Renal cortical epithelial cell (primary cell): ENCODE data around the gene MAP2K5. TPM values are rescaled to one million over a fixed set of nuclear protein-coding genes. Genes with fewer than 3 reads are reported as not detected.
A peak's percentile ranks its signal among the peaks of the same experiment; 100 is the strongest.

Experiments
- DNase-seq: peaks from one replicate; pipeline ENCODE4 v3.0.0-alpha.2; 2011; ENCODE audit warnings: low read depth
- total RNA-seq: library from RNA; depleted of rRNA; stranded (reverse); fragments of >200 nt; gene quantifications from 2 replicates; pipeline ENCODE4 v1.2.3, GENCODE V29; 2014

The MAP2K5 gene
- total RNA-seq, 1 donor from 2014 or later: 11.8 TPM

DNA sequence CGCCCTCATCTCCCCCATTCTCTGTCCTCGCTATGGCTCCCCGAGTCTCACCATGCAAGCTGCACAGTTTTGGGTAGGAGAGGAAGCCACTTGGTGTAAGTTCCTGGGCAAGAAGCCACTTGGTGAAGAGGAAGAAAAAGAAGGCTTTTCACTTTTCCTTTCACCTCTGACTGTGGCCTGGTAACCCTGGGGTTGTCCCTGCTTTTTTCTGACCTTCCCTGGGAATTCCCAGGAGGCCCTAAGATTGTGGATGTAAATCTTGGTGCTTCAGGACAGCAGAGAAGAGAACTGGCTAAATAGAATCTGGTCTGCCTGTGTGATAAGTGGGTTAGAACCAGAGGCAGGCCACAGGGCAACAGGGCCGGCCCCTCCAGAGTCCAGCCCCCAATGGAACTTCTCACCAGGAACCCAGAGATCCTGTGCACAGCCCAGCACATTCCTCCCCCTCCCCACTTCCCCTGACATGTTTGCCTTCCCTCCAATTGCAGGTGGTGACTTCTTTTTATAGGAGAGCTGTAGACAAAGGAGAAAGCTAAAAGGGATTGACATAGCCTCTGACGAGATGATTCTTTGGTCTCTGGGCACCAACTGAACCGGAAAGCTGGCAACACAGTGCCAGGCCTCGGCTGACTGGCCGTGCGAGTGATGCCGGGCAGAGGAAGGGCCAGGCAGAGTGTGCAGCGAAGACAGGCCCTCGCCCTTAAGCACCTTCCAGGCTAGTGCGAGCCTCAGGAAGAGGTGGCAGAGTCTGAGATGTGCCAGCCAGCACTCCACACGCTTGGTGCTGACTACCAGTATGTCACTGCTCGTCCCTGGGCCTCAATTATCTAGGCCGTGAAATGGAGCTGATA lies 263.4 kb downstream of the MAP2K5 start:
- peak; percentile 17 for DNase-seq

DNA sequence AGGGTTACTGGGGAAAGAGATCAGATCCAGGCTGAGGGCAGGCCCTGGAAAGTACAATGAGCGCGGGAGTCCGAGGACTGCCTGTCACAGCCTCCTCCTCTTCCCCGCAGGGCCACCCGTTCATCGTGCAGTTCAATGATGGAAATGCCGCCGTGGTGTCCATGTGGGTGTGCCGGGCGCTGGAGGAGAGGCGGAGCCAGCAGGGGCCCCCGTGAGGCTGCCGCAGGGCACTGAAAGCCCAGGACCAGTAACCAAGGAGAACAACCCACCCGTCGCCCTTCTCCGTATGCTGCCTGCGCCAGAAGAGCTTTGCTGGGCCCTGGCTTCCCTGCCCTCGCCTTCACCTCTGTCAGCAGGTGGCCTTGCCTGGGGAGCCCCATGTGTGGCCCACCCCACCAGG lies 264.0 kb downstream of the MAP2K5 start:
- DNase-seq: no peak

DNA sequence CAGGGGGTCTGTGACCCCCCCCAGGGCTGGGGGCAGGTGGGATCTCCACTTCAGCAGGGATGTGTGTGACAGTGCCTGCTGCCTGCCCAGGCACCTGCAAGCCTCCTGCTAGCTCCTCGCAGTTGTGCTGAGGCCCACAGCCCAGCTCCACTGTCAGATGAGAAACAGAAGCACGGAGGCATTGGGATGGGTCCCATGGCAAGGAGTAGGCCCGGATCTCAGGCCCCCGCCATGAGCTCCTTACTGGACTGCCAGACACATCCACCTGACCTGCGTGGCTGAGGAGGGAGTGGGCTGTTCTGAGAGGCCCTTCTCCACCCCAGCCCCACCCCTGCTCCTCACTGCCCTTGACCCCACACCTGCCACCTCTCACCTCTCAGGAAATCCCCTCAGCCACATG lies 264.6 kb downstream of the MAP2K5 start:
- no peak for DNase-seq

DNA sequence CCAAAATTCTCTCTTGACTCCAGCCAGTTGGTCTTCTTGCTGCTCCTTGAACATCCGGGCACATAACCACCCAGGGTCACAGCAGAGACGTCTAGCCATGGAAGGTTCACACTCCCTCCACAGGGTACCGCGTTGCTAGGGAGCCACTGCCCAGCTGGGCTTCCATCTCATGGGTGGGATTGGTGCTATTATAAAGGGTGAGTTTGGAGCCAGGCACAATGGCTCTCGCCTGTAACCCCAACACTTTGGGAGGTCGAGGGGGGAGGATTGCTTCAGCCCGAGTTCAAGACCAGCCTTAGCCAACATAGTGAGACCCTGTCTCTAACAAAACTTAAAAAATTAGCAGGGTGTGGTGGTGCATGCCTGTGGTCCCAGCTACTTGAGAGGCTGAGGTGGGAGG lies 265.3 kb downstream of the MAP2K5 start:
- DNase-seq: no peak

DNA sequence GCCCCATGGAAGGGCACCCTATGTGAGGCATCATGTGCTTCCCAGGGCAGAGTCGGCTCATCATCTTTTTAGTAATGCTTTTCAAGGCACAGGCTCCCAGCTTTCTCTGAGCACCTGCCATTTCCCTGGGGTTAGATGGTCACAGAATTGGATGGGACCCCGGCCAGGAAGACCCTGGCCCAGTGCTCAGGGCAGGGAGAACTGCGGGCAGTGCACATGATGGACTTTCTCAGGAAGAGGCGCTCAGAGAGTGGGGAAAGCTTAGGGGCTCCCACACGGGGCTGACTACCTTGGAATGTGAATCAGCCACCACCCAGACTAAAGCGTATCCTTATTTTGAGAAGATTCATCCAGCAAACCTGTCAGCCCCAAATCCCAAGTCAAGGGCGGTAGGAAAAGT lies 266.3 kb downstream of the MAP2K5 start:
- no peak for DNase-seq

DNA sequence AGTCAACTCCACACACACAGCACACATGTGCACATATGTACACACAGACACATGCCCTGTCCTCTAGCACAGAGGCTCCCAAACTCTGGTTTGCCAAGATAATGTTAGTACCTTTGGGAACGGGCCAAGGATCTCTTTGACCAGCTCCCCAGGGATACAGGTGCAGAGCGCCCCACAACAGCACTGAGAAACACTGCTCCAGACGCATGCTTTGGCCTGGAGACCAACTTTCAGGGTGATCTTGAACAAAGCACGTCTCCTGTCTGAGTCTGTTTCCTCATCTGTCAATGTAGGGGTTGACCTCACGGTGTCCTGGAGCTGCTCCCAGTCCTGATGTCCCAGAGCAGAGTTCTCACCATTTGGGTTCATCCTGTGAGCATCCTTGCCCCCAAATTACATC lies 266.9 kb downstream of the MAP2K5 start:
- DNase-seq: no peak

DNA sequence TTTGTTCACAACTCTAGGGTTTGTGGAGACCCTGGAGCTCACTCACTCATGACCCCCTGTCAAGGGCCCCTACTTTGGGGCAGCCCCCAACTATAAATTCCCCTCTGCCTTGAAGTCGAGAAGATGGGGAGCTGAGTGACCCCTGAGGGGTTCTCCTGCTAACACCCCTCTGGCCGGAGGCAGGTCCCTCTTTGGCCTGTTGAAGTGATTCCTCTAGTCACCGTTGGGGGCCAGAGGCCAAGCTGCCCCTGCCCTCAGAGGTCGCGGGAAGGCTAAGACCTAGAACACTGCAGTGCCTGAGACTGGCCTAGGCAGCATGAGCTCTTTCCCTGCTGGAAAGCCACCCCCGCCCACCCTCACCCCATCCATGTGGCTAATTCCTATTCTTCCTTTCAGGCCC lies 267.4 kb downstream of the MAP2K5 start:
- no peak for DNase-seq

DNA sequence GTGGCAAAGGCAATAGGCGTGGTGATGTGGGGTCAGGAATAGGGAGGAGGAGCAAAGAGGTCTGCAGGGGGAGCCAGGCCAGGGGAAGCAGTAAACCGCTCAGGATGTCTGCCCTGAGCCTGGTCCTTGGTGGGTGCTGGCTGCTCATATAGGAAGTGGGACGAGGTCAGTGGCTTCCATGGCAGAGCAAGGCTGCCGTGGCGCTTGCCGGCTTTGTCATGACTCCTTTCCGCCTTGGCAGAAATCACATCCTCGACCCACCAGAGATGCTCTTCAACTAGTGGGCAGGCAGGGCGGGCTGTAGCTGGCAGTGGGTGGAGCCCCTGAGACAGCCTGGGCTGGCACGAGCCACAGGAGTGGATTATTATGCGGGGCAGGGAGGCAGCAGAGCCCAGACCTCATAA lies 269.7 kb downstream of the MAP2K5 start:
- DNase-seq: no peak

DNA sequence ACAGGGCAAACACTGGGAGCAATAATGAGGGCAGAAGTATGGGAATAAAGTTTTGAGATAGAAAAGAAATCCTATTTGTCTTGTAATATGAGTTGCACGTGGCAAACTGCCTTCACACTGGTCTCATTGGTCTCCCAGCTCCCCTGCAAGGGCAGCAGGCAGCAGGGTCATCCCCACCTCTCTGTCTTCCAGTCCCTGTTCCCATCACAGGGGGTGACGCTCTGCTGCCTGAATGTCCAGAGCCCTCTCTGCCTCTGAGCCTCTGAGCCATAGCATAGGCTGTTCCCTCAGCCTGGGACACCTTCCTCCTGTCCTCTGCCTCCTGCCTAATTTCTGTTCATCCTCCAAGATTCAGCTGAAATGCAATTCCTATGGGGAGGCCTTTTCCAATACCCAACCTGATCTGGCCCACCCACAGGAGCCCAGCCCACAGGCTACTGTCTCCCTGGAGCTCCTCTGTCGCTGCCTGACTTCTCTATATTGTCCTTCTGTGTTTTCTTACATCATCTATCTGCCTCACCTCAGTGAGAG lies 270.7 kb downstream of the MAP2K5 start:
- DNase-seq: no peak

DNA sequence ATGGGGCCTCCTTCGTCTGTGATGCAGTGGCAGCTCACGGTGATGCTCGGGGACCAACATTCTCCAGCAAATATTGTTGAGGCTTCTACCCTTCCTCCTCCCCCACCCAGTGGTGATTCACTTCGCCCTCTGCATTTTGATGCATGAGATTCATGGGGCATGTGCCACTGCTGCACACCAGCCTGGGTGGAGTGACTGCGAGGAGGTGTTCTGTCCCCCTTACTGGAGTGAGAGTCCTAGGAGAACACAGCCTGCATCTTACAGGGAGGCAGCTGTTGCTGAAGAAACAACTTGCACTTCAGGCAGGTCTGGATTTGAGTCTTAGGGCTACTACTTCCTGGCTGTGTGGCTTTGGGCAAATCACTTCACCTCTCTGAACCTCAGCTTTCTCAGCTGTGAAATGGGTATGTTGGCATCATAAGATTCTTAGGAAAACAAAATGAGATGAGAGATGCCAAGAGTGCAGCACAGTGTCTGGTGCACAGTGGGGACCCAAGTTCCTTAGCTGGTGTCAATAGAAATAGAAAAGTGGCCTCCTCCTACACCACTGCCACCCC lies 272.6 kb downstream of the MAP2K5 start:
- no peak for DNase-seq

DNA sequence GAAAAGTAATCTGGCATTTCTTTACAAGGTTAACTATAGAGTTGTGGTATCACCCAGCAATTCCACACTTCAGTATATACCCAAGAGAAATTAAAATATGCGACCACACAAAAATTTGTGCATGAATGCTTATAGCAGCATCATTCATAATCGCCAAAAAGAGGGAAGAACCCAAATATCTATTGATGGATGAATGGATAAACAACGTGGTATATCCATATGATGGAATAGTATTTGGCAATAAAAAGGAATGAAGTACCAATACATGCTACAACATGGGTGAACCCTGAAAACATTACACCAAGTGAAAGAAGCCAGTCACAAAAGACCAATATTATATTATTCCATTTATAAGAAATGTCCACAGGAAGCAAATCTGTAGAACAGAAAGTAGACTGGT lies 274.2 kb downstream of the MAP2K5 start:
- DNase-seq: no peak

DNA sequence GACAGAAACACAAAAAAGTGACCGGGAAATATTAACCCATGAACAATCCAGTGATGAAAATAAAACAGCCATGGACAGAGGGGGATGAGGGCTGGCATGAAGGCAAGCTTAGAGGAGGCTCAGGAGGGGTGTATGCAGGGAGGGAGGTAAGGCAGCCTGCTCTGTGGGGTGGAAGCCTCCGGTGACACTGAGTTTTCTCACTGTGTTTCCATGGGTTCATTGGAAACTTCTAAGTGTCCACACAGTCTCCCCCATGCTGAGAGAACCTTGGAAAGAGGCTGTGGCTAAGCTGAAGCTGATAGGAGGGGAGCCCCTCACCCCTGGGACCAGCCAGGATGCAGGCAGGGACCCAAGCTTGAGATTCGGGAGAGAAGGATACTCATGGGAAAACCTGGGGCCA lies 276.0 kb downstream of the MAP2K5 start:
- DNase-seq: no peak

DNA sequence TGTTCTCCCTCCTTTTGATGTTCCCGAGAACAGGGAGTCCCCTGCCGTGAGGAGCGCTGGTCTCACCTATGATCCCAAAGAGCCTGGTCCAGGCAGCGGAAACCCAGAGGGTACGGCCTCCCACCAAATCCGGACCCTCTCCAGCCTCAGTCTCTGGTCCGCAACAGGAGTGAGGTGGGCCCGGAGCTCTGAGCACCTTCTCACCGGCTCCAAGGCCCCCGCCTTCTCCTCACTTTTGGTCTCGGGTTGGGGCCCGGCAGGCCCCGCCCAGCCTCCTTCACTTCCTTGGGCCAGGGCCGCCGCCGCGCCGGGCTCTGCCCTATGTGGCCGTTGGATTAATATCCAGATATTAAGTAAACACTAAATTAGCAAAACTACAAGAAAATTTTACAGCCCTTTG lies 277.1 kb downstream of the MAP2K5 start:
- no peak for DNase-seq

DNA sequence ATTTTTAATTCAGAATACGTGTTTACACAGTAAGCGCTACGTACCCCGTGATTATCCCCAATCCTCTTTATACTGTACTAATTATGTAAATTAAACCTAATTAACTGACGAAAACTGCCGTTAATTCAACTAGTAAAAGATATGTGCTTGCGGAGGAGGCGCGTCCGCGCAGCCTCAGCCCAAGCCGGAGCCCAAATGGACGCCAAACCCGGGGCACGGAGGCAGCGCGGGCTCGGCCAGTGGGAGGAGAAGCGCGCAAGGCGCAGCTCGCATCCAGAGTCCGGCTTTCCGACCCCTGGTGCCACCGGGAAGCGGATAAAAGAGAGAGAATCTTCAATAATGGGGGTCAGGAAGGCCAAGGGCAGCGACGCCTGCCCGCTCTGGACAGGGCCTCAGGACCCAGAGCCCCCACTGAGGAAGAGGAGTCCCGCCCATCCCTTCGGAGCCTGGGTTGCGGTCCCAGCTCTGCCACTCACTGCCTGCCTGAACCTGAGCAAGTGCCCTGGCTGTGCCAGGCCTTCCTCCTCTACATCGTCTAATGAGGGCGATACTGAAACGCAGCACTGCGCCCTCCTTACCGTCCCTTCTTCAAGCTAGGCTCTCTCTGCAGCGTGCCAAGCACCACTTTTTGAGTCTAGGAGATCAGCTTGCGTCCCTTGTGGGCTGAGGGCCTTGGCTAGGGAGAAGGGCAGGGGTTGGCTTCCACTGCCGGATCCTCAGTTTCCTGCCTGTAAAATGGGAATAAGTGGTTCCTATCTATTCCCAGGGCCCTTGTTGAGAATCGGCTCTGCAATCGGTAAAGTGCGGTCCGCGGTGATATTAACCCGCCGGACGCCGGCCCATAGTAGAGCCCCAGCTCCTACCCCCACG lies 277.9 kb downstream of the MAP2K5 start:
- DNase-seq: no peak

DNA sequence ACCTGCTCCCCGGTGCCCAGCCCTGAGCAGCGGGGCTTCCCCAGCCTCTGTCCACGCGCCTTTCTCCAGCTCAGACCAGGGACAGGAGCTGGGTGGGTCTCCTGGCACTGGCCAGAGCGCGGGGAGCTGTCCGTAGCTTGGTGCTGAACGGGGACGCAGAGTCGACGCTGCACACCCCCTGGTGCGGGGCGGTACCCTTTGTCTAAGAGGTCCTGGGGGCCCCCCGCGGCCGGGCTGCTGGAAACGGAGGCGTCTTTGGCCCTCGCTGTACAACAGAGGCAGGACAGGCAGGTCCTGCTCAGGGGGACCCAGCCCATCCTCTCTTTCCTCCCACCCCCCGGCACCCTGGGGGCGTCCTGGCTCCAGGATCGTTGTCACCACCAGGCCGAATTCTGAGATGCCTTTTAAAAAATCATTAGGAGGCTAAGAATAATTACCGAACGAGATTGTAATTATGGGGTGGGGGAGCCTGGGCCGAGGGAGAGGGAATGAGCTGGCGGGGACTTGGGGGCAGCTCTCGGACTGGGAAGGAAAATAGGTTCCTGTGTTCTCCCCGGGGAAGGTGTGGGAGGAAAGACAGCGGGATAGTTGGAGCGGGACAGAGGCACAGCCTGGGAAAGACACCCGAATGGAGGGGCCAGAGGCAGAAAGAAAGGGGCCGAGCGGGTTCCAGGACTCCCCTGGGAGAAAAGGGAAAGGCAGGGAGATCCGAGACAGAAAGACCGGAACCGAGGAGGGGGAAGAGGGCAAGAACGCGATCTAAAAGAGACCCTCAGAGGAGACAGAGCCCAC lies 278.7 kb downstream of the MAP2K5 start:
- DNase-seq: no peak

DNA sequence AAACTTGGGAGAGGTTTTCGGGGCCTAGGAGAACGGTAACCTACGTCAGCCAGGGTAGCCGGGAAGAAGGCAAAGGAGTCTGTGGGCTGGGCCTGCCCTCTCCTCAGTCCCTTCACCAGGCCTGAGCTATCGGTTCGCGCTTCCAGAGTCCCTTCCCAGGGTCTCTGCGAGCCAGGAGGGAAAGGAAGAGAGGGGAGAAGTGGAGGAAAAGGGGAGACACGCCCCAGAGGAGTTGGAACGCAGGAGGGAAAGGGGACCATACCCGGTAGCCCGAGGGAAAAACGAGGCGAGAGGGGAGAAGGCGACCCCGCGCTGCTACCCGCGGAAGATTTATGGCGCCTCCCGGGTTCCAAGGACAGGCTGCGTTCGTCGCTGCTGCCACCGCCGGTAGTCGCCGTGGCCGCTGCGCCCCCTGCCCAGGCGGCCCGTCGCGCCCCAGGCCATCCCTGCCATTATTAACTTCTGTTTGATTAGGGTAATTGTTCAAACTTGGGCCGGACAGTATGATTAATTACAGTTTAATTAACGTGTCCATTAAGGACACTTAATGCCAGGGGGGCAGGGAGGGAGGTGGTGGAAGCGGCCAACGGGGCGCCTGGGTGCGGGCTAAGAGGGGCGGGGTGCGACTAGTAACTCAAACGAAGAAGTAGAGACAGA lies 279.4 kb downstream of the MAP2K5 start:
- DNase-seq: no peak

DNA sequence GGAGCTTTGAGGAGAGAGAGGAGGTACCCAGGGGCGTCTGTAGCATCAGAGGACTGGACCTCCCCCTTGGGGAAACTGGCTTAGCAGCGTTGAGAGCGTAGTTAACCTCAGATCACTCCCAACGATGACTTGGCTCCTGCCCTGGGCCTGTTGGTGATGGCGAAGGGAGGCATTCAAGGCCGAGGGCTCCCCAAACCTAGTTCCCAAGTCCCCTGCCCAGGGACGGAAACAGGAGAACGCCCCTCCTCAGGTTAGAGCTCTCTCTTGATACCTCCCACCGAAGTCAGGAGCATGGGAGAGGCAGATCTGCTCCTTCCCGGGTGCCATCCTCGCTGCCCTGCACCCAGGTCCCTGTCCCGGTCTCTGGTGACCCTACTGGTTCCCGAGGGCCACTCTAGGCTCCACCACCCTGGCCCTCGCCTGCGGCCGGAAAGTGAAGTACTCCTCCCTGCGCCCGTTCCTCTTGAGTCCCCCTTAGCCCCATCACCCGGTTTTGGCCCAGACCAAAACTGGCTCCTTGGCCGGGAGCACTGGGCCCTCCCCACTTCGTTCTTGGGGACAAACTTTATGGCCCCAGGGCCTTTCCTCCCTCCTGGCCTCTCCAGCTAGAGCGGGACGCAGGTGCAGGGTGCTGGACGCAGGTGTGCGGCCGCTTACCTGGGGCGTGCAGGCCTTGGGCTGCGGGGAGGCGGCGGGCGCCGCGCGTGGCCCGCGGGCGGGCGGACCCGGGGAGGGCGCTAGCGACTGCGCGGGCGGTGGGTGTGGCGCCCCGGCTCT lies 280.2 kb downstream of the MAP2K5 start:
- DNase-seq: no peak

DNA sequence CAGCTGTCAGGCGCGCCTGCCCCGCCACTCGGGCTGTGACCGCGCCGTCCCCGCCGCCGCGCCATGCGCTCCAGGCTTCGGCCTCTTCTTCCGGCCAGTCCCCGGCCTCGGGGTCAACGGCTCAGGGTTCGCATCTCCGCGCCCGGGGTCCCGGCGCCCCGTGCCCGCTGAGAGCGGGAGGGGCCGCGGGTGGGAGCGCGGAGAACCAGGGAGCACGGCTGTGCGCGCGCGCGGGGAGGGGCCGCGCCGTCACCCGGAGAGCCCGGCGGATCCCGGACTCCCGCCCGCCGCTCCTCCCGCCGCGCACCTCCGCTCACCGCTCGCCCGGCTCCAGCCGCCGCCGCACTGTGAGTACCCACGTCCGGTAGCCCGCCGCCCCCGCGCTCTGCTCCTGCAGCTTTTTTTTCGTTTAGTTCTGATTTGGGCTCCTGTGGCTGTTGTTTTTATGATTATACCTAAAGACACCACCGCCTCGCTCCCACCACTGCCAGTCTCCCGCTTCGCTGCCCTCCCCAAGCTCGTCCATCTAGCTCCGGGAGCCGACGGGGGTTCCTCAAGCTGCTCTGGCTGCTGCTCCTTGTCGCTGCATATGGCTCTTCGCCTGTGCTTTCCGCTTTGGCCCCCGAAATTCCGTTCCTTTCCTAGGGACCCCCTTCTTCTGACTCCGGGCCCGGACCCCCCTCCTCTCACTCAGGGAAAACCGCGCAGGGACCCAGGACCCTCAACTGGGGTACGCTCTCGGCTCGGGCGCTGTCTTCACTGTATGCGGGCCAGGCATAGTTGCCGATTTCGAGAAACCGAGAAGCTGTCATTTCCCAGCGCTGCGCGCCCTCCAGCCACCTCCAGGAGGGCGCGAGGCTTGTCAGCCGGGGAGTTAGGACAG lies 281.1 kb downstream of the MAP2K5 start:
- no peak for DNase-seq
